HCT116 (cell line): ENCODE results near the gene ARFGAP3.

Source experiments
- EZH2phosphoT487 ChIP-seq: fragments of 200-600 bp; IDR thresholded peaks from 2 replicates; pipeline ENCODE4 v1.6.1; 2018; ENCODE audit warnings: antibody characterized with exemption, borderline replicate concordance
- JUND ChIP-seq: IDR thresholded peaks from 2 replicates; pipeline ENCODE4 v1.6.1; 2012
- POLR2AphosphoS5 ChIP-seq: IDR thresholded peaks from 2 replicates; pipeline ENCODE4 v1.6.1; 2011; ENCODE audit warnings: mild to moderate bottlenecking, low read depth, low read length, moderate library complexity
- RAD21 ChIP-seq: IDR thresholded peaks from 2 replicates; pipeline ENCODE4 v1.6.1; 2012; ENCODE audit warnings: low read depth, mild to moderate bottlenecking
- YY1 ChIP-seq: IDR thresholded peaks from 2 replicates; pipeline ENCODE4 v1.6.1; 2011; ENCODE audit warnings: low read length, low read depth, moderate library complexity, mild to moderate bottlenecking; ENCODE audit not compliant: insufficient replicate concordance; ENCODE audit errors: extremely low read depth
- TF ChIP-seq, protein P1 (sequence below), 3 experiments: fragments of 200-600 bp in 1 of 3; sonication (generic) in 1 of 3; IDR thresholded peaks in 2 of 3; conservative IDR thresholded peaks in 1 of 3; 2 replicates each; pipeline ENCODE4 v1.5.1; 2012 to 2017; ENCODE audit warnings: low read depth in 2 of 3, low read length in 2 of 3, antibody characterized with exemption in 1 of 3, borderline replicate concordance in 1 of 3, control low read depth in 1 of 3, mild to moderate bottlenecking in 1 of 3, mixed read lengths in 1 of 3, mixed run types in 1 of 3, moderate library complexity in 1 of 3; ENCODE audit not compliant: insufficient read depth in 1 of 3

DNA sequence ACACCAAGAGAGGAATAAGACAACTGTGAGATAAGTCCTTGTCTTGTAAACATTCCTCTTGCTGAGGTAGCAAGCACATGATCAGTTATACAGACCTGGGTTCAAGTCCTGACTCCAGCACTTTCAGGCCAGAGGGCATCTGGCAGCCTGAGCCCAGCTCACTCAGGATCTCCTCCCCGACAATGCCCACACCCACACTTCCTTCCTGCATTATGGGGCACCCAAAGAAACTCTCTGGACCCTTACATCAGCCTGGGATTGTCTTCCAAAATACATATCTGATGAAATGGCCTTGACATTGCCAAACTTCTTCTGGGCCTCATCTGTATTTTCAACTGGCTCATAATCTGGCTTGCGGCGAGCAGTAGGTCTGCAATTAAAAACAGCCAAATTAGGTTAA lies 48.6 kb downstream of the ARFGAP3 start:
- TF ChIP-seq YY1, result no peak
- TF ChIP-seq, protein P1, sequence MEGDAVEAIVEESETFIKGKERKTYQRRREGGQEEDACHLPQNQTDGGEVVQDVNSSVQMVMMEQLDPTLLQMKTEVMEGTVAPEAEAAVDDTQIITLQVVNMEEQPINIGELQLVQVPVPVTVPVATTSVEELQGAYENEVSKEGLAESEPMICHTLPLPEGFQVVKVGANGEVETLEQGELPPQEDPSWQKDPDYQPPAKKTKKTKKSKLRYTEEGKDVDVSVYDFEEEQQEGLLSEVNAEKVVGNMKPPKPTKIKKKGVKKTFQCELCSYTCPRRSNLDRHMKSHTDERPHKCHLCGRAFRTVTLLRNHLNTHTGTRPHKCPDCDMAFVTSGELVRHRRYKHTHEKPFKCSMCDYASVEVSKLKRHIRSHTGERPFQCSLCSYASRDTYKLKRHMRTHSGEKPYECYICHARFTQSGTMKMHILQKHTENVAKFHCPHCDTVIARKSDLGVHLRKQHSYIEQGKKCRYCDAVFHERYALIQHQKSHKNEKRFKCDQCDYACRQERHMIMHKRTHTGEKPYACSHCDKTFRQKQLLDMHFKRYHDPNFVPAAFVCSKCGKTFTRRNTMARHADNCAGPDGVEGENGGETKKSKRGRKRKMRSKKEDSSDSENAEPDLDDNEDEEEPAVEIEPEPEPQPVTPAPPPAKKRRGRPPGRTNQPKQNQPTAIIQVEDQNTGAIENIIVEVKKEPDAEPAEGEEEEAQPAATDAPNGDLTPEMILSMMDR (IDR thresholded peaks at IDR 0.05 in 2 of 3, conservative IDR thresholded peaks at IDR 0.05 in 1 of 3; ENCODE audit: borderline replicate concordance in 1 of 3, insufficient read depth in 1 of 3, low read depth in 2 of 3, low read length in 2 of 3), result no peak
- TF ChIP-seq JUND, result no peak
- TF ChIP-seq RAD21, result no peak
- no peak for TF ChIP-seq POLR2AphosphoS5
- TF ChIP-seq EZH2phosphoT487, result no peak
